Suprapubic skin (tissue), 4 donors: ENCODE results near the gene METTL21C. TPM values are rescaled to one million over a fixed set of nuclear protein-coding genes. Genes with fewer than 3 reads are reported as not detected.

ENCODE experiments used
- DNase-seq, 2 donors: peaks; one replicate each; pipeline ENCODE4 v3.0.0-alpha.2; 2019; ENCODE audit warnings: low spot score in 2 of 2
- H3K27ac ChIP-seq: fragments of 200-600 bp; sonication (generic); one replicate; pipeline ENCODE4 v1.5.1; 2019
- H3K27me3 ChIP-seq: fragments of 200-600 bp; sonication (generic); one replicate; pipeline ENCODE4 v1.5.1; 2019
- H3K36me3 ChIP-seq: fragments of 200-600 bp; sonication (generic); one replicate; pipeline ENCODE4 v1.5.1; 2019
- H3K4me1 ChIP-seq: fragments of 200-600 bp; sonication (generic); one replicate; pipeline ENCODE4 v1.5.1; 2019
- H3K4me3 ChIP-seq: fragments of 200-600 bp; sonication (generic); one replicate; pipeline ENCODE4 v1.5.1; 2019; ENCODE audit warnings: mild to moderate bottlenecking
- H3K9me3 ChIP-seq: fragments of 200-600 bp; sonication (generic); one replicate; pipeline ENCODE4 v1.5.1; 2019
- EP300 ChIP-seq: sonication (generic); formaldehyde crosslinking; IDR thresholded peaks from one replicate; pipeline ENCODE4 v1.6.1; 2017; ENCODE audit warnings: antibody characterized with exemption
- POLR2A ChIP-seq, 2 donors: fragments of 450-650 bp; IDR thresholded peaks; one replicate each; pipeline ENCODE4 v1.6.1; 2017; ENCODE audit warnings: antibody characterized with exemption in 2 of 2, mild to moderate bottlenecking in 2 of 2, moderate library complexity in 2 of 2
- POLR2AphosphoS5 ChIP-seq, 3 donors: sonication (generic); formaldehyde crosslinking; IDR thresholded peaks; one replicate each; pipeline ENCODE4 v1.6.1; 2017; ENCODE audit warnings: antibody characterized with exemption in 3 of 3
- WGBS: methylation state at CpG from one replicate; pipeline ENCODE4 v1.1.5; 2018; 5-methylcytosine and 5-hydroxymethylcytosine counted together
- total RNA-seq, 4 donors: library from RNA; depleted of rRNA; stranded (reverse); fragments of >200 nt; gene quantifications; one replicate each; pipeline ENCODE4 v1.1.0, GENCODE V29; 2016
- TF ChIP-seq, protein P1 (sequence below), 2 donors: fragments of 200-600 bp in 1 of 2; fragments of 450-650 bp in 1 of 2; sonication (generic) in 1 of 2; IDR thresholded peaks; one replicate each; pipeline ENCODE4 v1.5.1; 2016 to 2019; ENCODE audit warnings: antibody characterized with exemption in 2 of 2, mild to moderate bottlenecking in 1 of 2, moderate library complexity in 1 of 2

METTL21C gene
- total RNA-seq, 4 donors from 2014 or later = not detected

- H3K27ac ChIP-seq = no peak overlapping the region
- peaks cover 75% of the 10 kb centered on the region for H3K36me3 ChIP-seq
- DNase-seq = no peak
- H3K9me3 ChIP-seq = no peaks in the 10 kb centered on the region
- H3K27me3 ChIP-seq = no peaks in the 10 kb centered on the region
- TF ChIP-seq, protein P1, sequence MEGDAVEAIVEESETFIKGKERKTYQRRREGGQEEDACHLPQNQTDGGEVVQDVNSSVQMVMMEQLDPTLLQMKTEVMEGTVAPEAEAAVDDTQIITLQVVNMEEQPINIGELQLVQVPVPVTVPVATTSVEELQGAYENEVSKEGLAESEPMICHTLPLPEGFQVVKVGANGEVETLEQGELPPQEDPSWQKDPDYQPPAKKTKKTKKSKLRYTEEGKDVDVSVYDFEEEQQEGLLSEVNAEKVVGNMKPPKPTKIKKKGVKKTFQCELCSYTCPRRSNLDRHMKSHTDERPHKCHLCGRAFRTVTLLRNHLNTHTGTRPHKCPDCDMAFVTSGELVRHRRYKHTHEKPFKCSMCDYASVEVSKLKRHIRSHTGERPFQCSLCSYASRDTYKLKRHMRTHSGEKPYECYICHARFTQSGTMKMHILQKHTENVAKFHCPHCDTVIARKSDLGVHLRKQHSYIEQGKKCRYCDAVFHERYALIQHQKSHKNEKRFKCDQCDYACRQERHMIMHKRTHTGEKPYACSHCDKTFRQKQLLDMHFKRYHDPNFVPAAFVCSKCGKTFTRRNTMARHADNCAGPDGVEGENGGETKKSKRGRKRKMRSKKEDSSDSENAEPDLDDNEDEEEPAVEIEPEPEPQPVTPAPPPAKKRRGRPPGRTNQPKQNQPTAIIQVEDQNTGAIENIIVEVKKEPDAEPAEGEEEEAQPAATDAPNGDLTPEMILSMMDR (IDR thresholded peaks at IDR 0.05) = no peak
- TF ChIP-seq EP300 (no peak), POLR2A (IDR thresholded peaks at IDR 0.05) (no peak), POLR2AphosphoS5 (IDR thresholded peaks at IDR 0.05) (no peak)
- peaks cover 7% of the 10 kb centered on the region for H3K4me1 ChIP-seq
- 97% methylated on average over 1 of the region's 1 CpG for WGBS
- H3K4me3 ChIP-seq = no peak overlapping the region
These were observed 51.2 kb downstream of the METTL21C start for GRCh38 chr13:102643656-102644055.

GRCh38 chr13:102642475-102642874 lies 52.4 kb downstream of the METTL21C start:
- no peaks in the 10 kb centered on the region for H3K9me3 ChIP-seq
- no peak overlapping the region for H3K4me3 ChIP-seq
- peaks cover 75% of the 10 kb centered on the region for H3K36me3 ChIP-seq
- H3K4me1 ChIP-seq = peaks cover 7% of the 10 kb centered on the region
- H3K27ac ChIP-seq = no peak overlapping the region
- 43% methylated on average over 6 of the region's 6 CpGs for WGBS
- no peaks in the 10 kb centered on the region for H3K27me3 ChIP-seq
- no peak for DNase-seq
- no peak for TF ChIP-seq POLR2AphosphoS5 (IDR thresholded peaks at IDR 0.05)
- TF ChIP-seq, protein P1 (IDR thresholded peaks at IDR 0.05) = no peak
- TF ChIP-seq EP300 = no peak
- TF ChIP-seq POLR2A (IDR thresholded peaks at IDR 0.05) = no peak

DNA sequence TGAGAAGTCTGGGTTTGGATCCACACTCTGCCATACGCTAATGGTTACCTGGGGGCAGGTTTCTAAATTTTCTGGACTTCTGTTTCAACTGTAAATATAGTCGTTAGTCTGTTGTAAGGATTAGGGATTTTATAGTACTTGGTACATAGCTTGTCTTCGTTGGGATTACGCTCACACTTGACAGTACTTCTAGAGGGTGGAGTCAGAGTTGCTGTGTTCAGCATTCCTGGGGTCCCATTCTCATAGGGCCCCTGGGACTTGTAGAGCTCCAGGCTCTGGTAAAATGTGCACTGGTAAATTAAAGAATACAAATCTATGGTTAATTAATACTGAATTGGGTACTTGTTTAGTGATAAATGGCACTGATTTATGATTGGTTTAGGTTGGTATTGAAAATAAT lies 52.8 kb downstream of the METTL21C start:
- H3K27me3 ChIP-seq = no peaks in the 10 kb centered on the region
- H3K4me3 ChIP-seq = no peak overlapping the region
- DNase-seq = no peak
- TF ChIP-seq POLR2A (IDR thresholded peaks at IDR 0.05) (no peak), POLR2AphosphoS5 (IDR thresholded peaks at IDR 0.05) (no peak), EP300 (no peak)
- TF ChIP-seq, protein P1 (IDR thresholded peaks at IDR 0.05) = no peak
- H3K36me3 ChIP-seq = peaks cover 77% of the 10 kb centered on the region
- H3K27ac ChIP-seq = no peak overlapping the region
- 73% methylated on average over 4 of the region's 4 CpGs for WGBS
- H3K9me3 ChIP-seq = no peaks in the 10 kb centered on the region
- peaks cover 7% of the 10 kb centered on the region for H3K4me1 ChIP-seq

- TF ChIP-seq, protein P1 (IDR thresholded peaks at IDR 0.05) = no peak
- H3K27me3 ChIP-seq = no peaks in the 10 kb centered on the region
- no peak overlapping the region for H3K4me3 ChIP-seq
- peaks cover 81% of the 10 kb centered on the region for H3K36me3 ChIP-seq
- H3K27ac ChIP-seq = no peak overlapping the region
- no peak for DNase-seq
- peaks cover 7% of the 10 kb centered on the region for H3K4me1 ChIP-seq
- no peaks in the 10 kb centered on the region for H3K9me3 ChIP-seq
- WGBS = 83% methylated on average over 3 of the region's 3 CpGs
These were observed 56.1 kb downstream of the METTL21C start for GRCh38 chr13:102638741-102639140.

Other genes with a start within 250 kb of the METTL21C start
- gene TPP2, start 98.1 kb downstream of the METTL21C start, total RNA-seq = 10 to 100 TPM; 26.2 to 61.0 (median 30.5) TPM
- gene TEX30, start 78.7 kb upstream of the METTL21C start, total RNA-seq = 10 to 100 TPM in 1 of 4 donors, 1 to 10 TPM in 3; 4.4 to 11.5 (median 6.8) TPM
- gene POGLUT2, start 103.9 kb upstream of the METTL21C start, total RNA-seq = 1 to 10 TPM; 2.5 to 2.8 (median 2.7) TPM
- gene BIVM, start 104.1 kb upstream of the METTL21C start, total RNA-seq = 10 to 100 TPM in 2 of 4 donors, 1 to 10 TPM in 2; 3.3 to 21.1 (median 7.3) TPM
- gene ERCC5, start 151.0 kb upstream of the METTL21C start, total RNA-seq = 100 to 1,000 TPM in 1 of 4 donors, 10 to 100 TPM in 3; 31.6 to 144 (median 52.2) TPM